Keratinocyte (primary cell): ENCODE results near the gene MNAT1. TPM values are rescaled to one million over a fixed set of nuclear protein-coding genes. Genes with fewer than 3 reads are reported as not detected.

Experiments
- DNase-seq: peaks from one replicate; pipeline ENCODE4 v3.0.0-alpha.2; 2011; ENCODE audit warnings: low read depth, missing footprints, low spot score
- FAIRE-seq: peaks from 2 replicates; lab custom pipeline; 2011; peaks lifted over from hg19 to GRCh38; lab: Jason Lieb, UNC
- H2AFZ ChIP-seq: 2 replicates; pipeline ENCODE4 v1.6.0; 2012; ENCODE audit warnings: low read length, control low read depth, inconsistent platforms; ENCODE audit not compliant: control insufficient read depth
- H3K27ac ChIP-seq: 2 replicates; pipeline ENCODE4 v1.5.1; 2011; ENCODE audit warnings: low read length; ENCODE audit not compliant: control insufficient read depth, insufficient read depth
- H3K27me3 ChIP-seq: 3 replicates; pipeline ENCODE4 v1.6.0; 2011; ENCODE audit warnings: low read length; ENCODE audit not compliant: control insufficient read depth, insufficient read depth; ENCODE audit errors: extremely low read depth
- H3K36me3 ChIP-seq, 2 experiments: 2 replicates in 1 of 2; 3 replicates in 1 of 2; pipeline ENCODE4 v1.5.1; 2011; ENCODE audit warnings: low read length in 2 of 2, mild to moderate bottlenecking in 1 of 2; ENCODE audit not compliant: control insufficient read depth in 2 of 2, insufficient read depth in 2 of 2; ENCODE audit errors: extremely low read depth in 1 of 2
- H3K4me1 ChIP-seq: 3 replicates; pipeline ENCODE4 v1.5.1; 2011; ENCODE audit warnings: low read length; ENCODE audit not compliant: control insufficient read depth, insufficient read depth; ENCODE audit errors: extremely low read depth
- H3K4me2 ChIP-seq: 3 replicates; pipeline ENCODE4 v1.6.0; 2011; ENCODE audit warnings: low read depth, low read length; ENCODE audit not compliant: control insufficient read depth, insufficient read depth; ENCODE audit errors: extremely low read depth
- H3K4me3 ChIP-seq, 3 experiments: fragments of 200-600 bp in 1 of 3; sonication (generic) in 1 of 3; 2 replicates in 2 of 3; 3 replicates in 1 of 3; pipeline ENCODE4 v1.5.1; 2011 to 2016; ENCODE audit warnings: low read length in 3 of 3, mild to moderate bottlenecking in 3 of 3, control low read depth in 2 of 3, inconsistent platforms in 1 of 3, low read depth in 1 of 3, mixed read lengths in 1 of 3, mixed run types in 1 of 3, moderate library complexity in 1 of 3; ENCODE audit not compliant: control insufficient read depth in 2 of 3, insufficient read depth in 2 of 3; ENCODE audit errors: extremely low read depth in 1 of 3
- H3K79me2 ChIP-seq: 2 replicates; pipeline ENCODE4 v1.6.0; 2012; ENCODE audit warnings: low read length; ENCODE audit not compliant: control insufficient read depth, insufficient read depth
- H3K9ac ChIP-seq: 3 replicates; pipeline ENCODE4 v1.6.0; 2011; ENCODE audit warnings: low read length; ENCODE audit not compliant: control insufficient read depth, insufficient read depth; ENCODE audit errors: extremely low read depth
- H3K9me1 ChIP-seq: 3 replicates; pipeline ENCODE4 v1.6.0; 2011; ENCODE audit warnings: low read length; ENCODE audit not compliant: control insufficient read depth, insufficient read depth; ENCODE audit errors: extremely low read depth
- H3K9me3 ChIP-seq: 2 replicates; pipeline ENCODE4 v1.5.1; 2012; ENCODE audit warnings: low read depth, low read length; ENCODE audit not compliant: control insufficient read depth
- H4K20me1 ChIP-seq: 3 replicates; pipeline ENCODE4 v1.6.0; 2011; ENCODE audit warnings: low read length; ENCODE audit not compliant: control insufficient read depth, insufficient read depth; ENCODE audit errors: extremely low read depth
- EZH2 ChIP-seq: IDR thresholded peaks from one replicate; pipeline ENCODE4 v1.6.1; 2012; ENCODE audit warnings: inconsistent platforms, mild to moderate bottlenecking, low read length, moderate library complexity
- dilution Hi-C: fragments of 300-500 bp; cut with MboI; formaldehyde crosslinking; loops from one replicate; pipeline ENCODE4 v1.7.0; 2020; ENCODE audit warnings: low sequenced_read_pairs; ENCODE audit not compliant: extremely low pct_ligation_motif_present
- polyA plus RNA-seq, 5 experiments: library from polyadenylated mRNA; depleted of rRNA in 3 of 5; stranded (reverse) in 3 of 5; stranded (forward) in 1 of 5; unstranded in 1 of 5; fragments of >200 nt; gene quantifications; 1 replicate in 1 of 5; 2 replicates in 3 of 5; 3 replicates in 1 of 5; pipeline versions ENCODE4 v1.2.1 to v1.2.3, GENCODE V29; 2011 to 2012; ENCODE audit warnings: missing spikeins in 2 of 5, low read depth in 1 of 5, low replicate concordance in 1 of 5
- TF ChIP-seq, protein P1 (sequence below), 3 experiments: IDR thresholded peaks in 1 of 3; conservative IDR thresholded peaks in 1 of 3; optimal IDR thresholded peaks in 1 of 3; 2 replicates in 2 of 3; 3 replicates in 1 of 3; pipeline versions ENCODE3 to v1.5.1; 2011; ENCODE audit warnings: low read length in 3 of 3, mild to moderate bottlenecking in 3 of 3, moderate library complexity in 2 of 3, control low read depth in 1 of 3, inconsistent platforms in 1 of 3; ENCODE audit not compliant: insufficient read depth in 2 of 3; ENCODE audit errors: extremely low read depth in 1 of 3

Gene MNAT1
- polyA plus RNA-seq, 1 donor (not counting 4 experiments of a cell fraction or from before 2014, with no cell fraction given) = 79.5 TPM

DNA sequence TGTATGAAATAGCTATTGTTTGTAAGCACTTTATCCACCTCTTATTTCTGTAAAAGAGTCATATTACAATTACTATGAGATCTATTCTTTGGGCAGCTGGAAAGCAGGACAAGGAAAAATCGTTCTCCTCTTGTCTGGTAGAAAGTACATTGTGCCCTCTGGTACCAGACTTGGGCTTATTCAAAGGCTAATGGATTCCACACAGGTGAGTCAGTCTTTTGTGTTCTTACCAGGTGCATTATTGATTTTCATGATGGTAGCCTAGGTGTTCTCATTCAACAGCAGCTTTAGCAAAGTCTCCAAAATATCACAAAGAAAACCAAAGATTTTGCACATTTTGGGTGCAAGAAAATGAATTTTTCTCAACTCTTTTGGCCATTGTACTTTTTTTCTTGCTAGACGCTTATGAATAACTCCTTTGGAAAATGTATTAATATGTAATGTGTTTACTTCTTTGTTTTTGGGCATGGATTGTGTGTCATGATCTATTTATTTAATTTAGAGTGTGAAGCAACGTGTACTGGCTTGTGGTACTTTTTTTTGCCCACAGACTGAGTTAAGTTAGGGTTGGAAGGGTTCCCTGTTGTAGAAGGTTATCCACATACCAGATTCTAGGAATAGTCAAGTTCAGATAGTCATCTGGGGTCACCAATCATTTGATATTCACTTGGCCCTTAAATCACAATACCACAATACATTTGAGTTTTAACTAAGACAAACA, 26.2 kb downstream of the MNAT1 start:
- H3K79me2 ChIP-seq = peaks cover 51% of the 10 kb centered on the region
- H3K9me3 ChIP-seq = no peaks in the 10 kb centered on the region
- peaks cover 55% of the 10 kb centered on the region for H3K4me1 ChIP-seq
- no peaks in the 10 kb centered on the region for H3K36me3 ChIP-seq
- H3K9me1 ChIP-seq = no peaks in the 10 kb centered on the region
- FAIRE-seq (peak; percentile 97), DNase-seq (peak; percentile 78)
- peak overlapping the region; percentile 70 for H3K27ac ChIP-seq
- H3K4me2 ChIP-seq = peak overlapping the region; percentile 67
- dilution Hi-C loops = no loop called here
- H2AFZ ChIP-seq = no peak overlapping the region
- peak overlapping the region in 2 of 3 experiments; percentile 15 to 23 for H3K4me3 ChIP-seq
- TF ChIP-seq, protein P1, sequence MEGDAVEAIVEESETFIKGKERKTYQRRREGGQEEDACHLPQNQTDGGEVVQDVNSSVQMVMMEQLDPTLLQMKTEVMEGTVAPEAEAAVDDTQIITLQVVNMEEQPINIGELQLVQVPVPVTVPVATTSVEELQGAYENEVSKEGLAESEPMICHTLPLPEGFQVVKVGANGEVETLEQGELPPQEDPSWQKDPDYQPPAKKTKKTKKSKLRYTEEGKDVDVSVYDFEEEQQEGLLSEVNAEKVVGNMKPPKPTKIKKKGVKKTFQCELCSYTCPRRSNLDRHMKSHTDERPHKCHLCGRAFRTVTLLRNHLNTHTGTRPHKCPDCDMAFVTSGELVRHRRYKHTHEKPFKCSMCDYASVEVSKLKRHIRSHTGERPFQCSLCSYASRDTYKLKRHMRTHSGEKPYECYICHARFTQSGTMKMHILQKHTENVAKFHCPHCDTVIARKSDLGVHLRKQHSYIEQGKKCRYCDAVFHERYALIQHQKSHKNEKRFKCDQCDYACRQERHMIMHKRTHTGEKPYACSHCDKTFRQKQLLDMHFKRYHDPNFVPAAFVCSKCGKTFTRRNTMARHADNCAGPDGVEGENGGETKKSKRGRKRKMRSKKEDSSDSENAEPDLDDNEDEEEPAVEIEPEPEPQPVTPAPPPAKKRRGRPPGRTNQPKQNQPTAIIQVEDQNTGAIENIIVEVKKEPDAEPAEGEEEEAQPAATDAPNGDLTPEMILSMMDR (optimal IDR thresholded peaks at IDR 0.05 in 1 of 3, IDR thresholded peaks at IDR 0.05 in 1 of 3, conservative IDR thresholded peaks at IDR 0.05 in 1 of 3; ENCODE audit: extremely low read depth in 1 of 3, insufficient read depth in 2 of 3, low read length in 3 of 3) = no peak
- TF ChIP-seq EZH2 = no peak
- H3K9ac ChIP-seq = peak overlapping the region; percentile 16
- no peaks in the 10 kb centered on the region for H3K27me3 ChIP-seq
- H4K20me1 ChIP-seq = no peaks in the 10 kb centered on the region

DNA sequence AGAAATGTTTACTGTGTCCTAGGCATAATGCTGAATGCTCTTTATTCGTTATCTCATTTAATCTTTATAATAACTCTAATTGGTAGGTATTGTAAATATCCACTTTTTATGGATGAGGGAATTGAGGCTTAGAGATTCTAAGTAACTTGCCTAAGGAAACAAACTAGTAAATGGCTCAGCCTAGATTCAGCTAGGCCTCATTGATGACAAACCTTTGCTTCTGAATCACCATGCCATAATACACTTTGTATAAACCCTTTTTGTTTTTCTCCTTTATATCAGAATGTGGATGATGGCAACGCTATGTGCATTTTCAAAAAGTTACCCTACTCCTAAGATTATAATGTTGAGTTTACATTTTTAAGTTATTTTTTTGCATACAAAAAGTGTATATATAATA, 34.0 kb downstream of the MNAT1 start:
- Histone ChIP-seq H3K4me2 (no peak overlapping the region), H4K20me1 (no peaks in the 10 kb centered on the region), H3K4me1 (peaks cover 9% of the 10 kb centered on the region), H3K9me1 (no peaks in the 10 kb centered on the region), H3K36me3 (no peaks in the 10 kb centered on the region), H2AFZ (no peak overlapping the region), H3K4me3 (no peak overlapping the region), H3K9me3 (no peaks in the 10 kb centered on the region), H3K79me2 (peaks cover 61% of the 10 kb centered on the region), H3K27ac (no peak overlapping the region), H3K9ac (no peak overlapping the region), H3K27me3 (no peaks in the 10 kb centered on the region)
- TF ChIP-seq, protein P1 (optimal IDR thresholded peaks at IDR 0.05 in 1 of 3, IDR thresholded peaks at IDR 0.05 in 1 of 3, conservative IDR thresholded peaks at IDR 0.05 in 1 of 3; ENCODE audit: extremely low read depth in 1 of 3, insufficient read depth in 2 of 3, low read length in 3 of 3) = no peak
- no peak for TF ChIP-seq EZH2
- peak; percentile 60 for FAIRE-seq
- dilution Hi-C loops = no loop called here
- DNase-seq = no peak
